C4-2B (cell line): ENCODE data around the gene TAB2.

Source experiments
- CTCF ChIP-seq: fragments of 450-650 bp; conservative IDR thresholded peaks from 2 replicates; pipeline ENCODE4 v1.5.1; 2017; ENCODE audit warnings: mild to moderate bottlenecking
- ZFX ChIP-seq: fragments of 450-650 bp; IDR thresholded peaks from 2 replicates; pipeline ENCODE4 v1.6.1; 2017

GRCh38 chr6:149303468-149303867 is 14.0 kb upstream of the TAB2 start:
- TF ChIP-seq CTCF (no peak), ZFX (no peak)
